OCI-LY7 (cell line): ENCODE results near the gene SLC24A4. TPM values are rescaled to one million over a fixed set of nuclear protein-coding genes. Genes with fewer than 3 reads are reported as not detected.

Source experiments
- BruUV-seq: library from RNA; stranded (reverse); fragments of 400-500 nt; replicated peaks from 2 replicates; lab custom pipeline; 2021; lab: Mats Ljungman, UMichigan
- CTCF ChIA-PET: fragments of 300-600 bp; sonication (Branson Sonifier 250); formaldehyde crosslinking; loops from one replicate; lab custom pipeline; 2022; ENCODE audit warnings: antibody characterized with exemption; ENCODE audit not compliant: unreplicated experiment; lab: Charles Lee
- POLR2A ChIA-PET: fragments of 300-600 bp; sonication (Branson Sonifier 250); formaldehyde crosslinking; loops from one replicate; lab custom pipeline; 2022; ENCODE audit warnings: antibody characterized with exemption; lab: Charles Lee
- DNase-seq: peaks from one replicate; pipeline ENCODE4 v3.0.0-alpha.2; 2015; ENCODE audit warnings: low spot score
- H2AFZ ChIP-seq: fragments of 200-600 bp; sonication (generic), shearing (Covaris generic); 2 replicates; pipeline ENCODE4 v1.6.1; 2014; ENCODE audit warnings: mild to moderate bottlenecking, antibody characterized with exemption, low read length, moderate library complexity
- H3K27ac ChIP-seq: fragments of 200-600 bp; sonication (generic); 2 replicates; pipeline ENCODE4 v1.5.1; 2014; ENCODE audit warnings: mixed run types, low read depth, mild to moderate bottlenecking, moderate library complexity, low read length, inconsistent platforms; ENCODE audit not compliant: poor library complexity, severe bottlenecking
- H3K36me3 ChIP-seq: fragments of 200-600 bp; sonication (generic); 2 replicates; pipeline ENCODE4 v1.6.1; 2014; ENCODE audit warnings: mild to moderate bottlenecking, antibody characterized with exemption, low read length, moderate library complexity, mixed read lengths; ENCODE audit not compliant: insufficient read depth
- H3K4me1 ChIP-seq: fragments of 200-600 bp; sonication (generic); 2 replicates; pipeline ENCODE4 v1.5.1; 2014; ENCODE audit warnings: mild to moderate bottlenecking, low read length; ENCODE audit not compliant: insufficient read depth, poor library complexity, severe bottlenecking
- H3K4me2 ChIP-seq: fragments of 200-600 bp; sonication (generic); 2 replicates; pipeline ENCODE4 v1.6.1; 2014; ENCODE audit warnings: mild to moderate bottlenecking, low read length
- H3K4me3 ChIP-seq: fragments of 200-600 bp; sonication (generic); 2 replicates; pipeline ENCODE4 v1.5.1; 2014; ENCODE audit warnings: mild to moderate bottlenecking, low read depth, low read length; ENCODE audit not compliant: poor library complexity, severe bottlenecking
- H3K79me2 ChIP-seq: fragments of 200-600 bp; sonication (generic); 2 replicates; pipeline ENCODE4 v1.6.1; 2016; ENCODE audit warnings: low read depth, mild to moderate bottlenecking, low read length, moderate library complexity, mixed read lengths; ENCODE audit not compliant: insufficient read depth
- H3K9me2 ChIP-seq: fragments of 200-600 bp; sonication (generic); 2 replicates; pipeline ENCODE4 v1.6.1; 2016; ENCODE audit warnings: mild to moderate bottlenecking, low read length, mixed read lengths; ENCODE audit not compliant: insufficient read depth
- H3K9me3 ChIP-seq: fragments of 200-600 bp; sonication (generic); 2 replicates; pipeline ENCODE4 v1.6.1; 2014; ENCODE audit warnings: mild to moderate bottlenecking, mixed run types, low read length, mixed read lengths
- H4K20me1 ChIP-seq: fragments of 200-600 bp; sonication (generic); 2 replicates; pipeline ENCODE4 v1.6.1; 2014; ENCODE audit warnings: mild to moderate bottlenecking, antibody characterized with exemption, low read length, moderate library complexity, mixed read lengths; ENCODE audit not compliant: insufficient read depth
- EZH2phosphoT487 ChIP-seq: fragments of 200-600 bp; sonication (generic); IDR thresholded peaks from 2 replicates; pipeline ENCODE4 v1.6.1; 2018; ENCODE audit warnings: low read depth, borderline replicate concordance, mild to moderate bottlenecking, mixed run types, antibody characterized with exemption, low read length, moderate library complexity, mixed read lengths
- intact Hi-C: fragments of 100-400 bp; cut with micrococcal nuclease; formaldehyde crosslinking; loops from one replicate; pipeline ENCODE4 v1.10.0; 2022; ENCODE audit not compliant: unreplicated experiment
- total RNA-seq, 2 experiments: library from RNA; depleted of rRNA in 1 of 2; stranded (reverse); fragments of >200 nt in 1 of 2; shearing (Covaris generic) in 1 of 2; gene quantifications; 2 replicates each; pipeline ENCODE4 v1.2.3, GENCODE V29; 2014 to 2022
- TF ChIP-seq, protein P1 (sequence below): fragments of 200-600 bp; sonication (generic); conservative IDR thresholded peaks from 2 replicates; pipeline ENCODE4 v1.5.1; 2014; ENCODE audit warnings: mild to moderate bottlenecking, antibody characterized with exemption, low read length, moderate library complexity, mixed read lengths

The SLC24A4 gene
- total RNA-seq, 2 experiments from 2014 or later: not detected

- CTCF ChIA-PET: no interaction called here
- no peak overlapping the region for H2AFZ ChIP-seq
- no peaks in the 10 kb centered on the region for H3K9me2 ChIP-seq
- peaks cover 17% of the 10 kb centered on the region for H3K4me1 ChIP-seq
- TF ChIP-seq EZH2phosphoT487: no peak
- TF ChIP-seq, protein P1, sequence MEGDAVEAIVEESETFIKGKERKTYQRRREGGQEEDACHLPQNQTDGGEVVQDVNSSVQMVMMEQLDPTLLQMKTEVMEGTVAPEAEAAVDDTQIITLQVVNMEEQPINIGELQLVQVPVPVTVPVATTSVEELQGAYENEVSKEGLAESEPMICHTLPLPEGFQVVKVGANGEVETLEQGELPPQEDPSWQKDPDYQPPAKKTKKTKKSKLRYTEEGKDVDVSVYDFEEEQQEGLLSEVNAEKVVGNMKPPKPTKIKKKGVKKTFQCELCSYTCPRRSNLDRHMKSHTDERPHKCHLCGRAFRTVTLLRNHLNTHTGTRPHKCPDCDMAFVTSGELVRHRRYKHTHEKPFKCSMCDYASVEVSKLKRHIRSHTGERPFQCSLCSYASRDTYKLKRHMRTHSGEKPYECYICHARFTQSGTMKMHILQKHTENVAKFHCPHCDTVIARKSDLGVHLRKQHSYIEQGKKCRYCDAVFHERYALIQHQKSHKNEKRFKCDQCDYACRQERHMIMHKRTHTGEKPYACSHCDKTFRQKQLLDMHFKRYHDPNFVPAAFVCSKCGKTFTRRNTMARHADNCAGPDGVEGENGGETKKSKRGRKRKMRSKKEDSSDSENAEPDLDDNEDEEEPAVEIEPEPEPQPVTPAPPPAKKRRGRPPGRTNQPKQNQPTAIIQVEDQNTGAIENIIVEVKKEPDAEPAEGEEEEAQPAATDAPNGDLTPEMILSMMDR: no peak
- no peaks in the 10 kb centered on the region for H4K20me1 ChIP-seq
- no peak overlapping the region for H3K4me2 ChIP-seq
- H3K9me3 ChIP-seq: no peaks in the 10 kb centered on the region
- intact Hi-C loops: no loop called here
- H3K36me3 ChIP-seq: no peaks in the 10 kb centered on the region
- no peaks in the 10 kb centered on the region for H3K79me2 ChIP-seq
- DNase-seq: peak; percentile 11
- POLR2A ChIA-PET: no interaction called here
- H3K4me3 ChIP-seq: no peak overlapping the region
- no peak overlapping the region for H3K27ac ChIP-seq
- BruUV-seq: no TSS peak
Measured at GRCh38 chr14:92389598-92390158, 66.7 kb downstream of the SLC24A4 start.

GRCh38 chr14:92391726-92392125, 68.8 kb downstream of the SLC24A4 start:
- H3K9me2 ChIP-seq: no peaks in the 10 kb centered on the region
- H3K36me3 ChIP-seq: no peaks in the 10 kb centered on the region
- no TSS peak for BruUV-seq
- CTCF ChIA-PET: no interaction called here
- no peak overlapping the region for H3K27ac ChIP-seq
- H3K4me2 ChIP-seq: no peak overlapping the region
- no peak overlapping the region for H3K4me3 ChIP-seq
- H3K4me1 ChIP-seq: peaks cover 12% of the 10 kb centered on the region
- no peaks in the 10 kb centered on the region for H3K79me2 ChIP-seq
- no peak overlapping the region for H2AFZ ChIP-seq
- no peak for DNase-seq
- POLR2A ChIA-PET: no interaction called here
- intact Hi-C loops: no loop called here
- H4K20me1 ChIP-seq: no peaks in the 10 kb centered on the region
- no peak for TF ChIP-seq EZH2phosphoT487
- TF ChIP-seq, protein P1: no peak
- H3K9me3 ChIP-seq: no peaks in the 10 kb centered on the region

GRCh38 chr14:92392711-92393110, 69.7 kb downstream of the SLC24A4 start:
- POLR2A ChIA-PET: no interaction called here
- no peaks in the 10 kb centered on the region for H3K9me2 ChIP-seq
- H3K4me2 ChIP-seq: no peak overlapping the region
- H3K36me3 ChIP-seq: no peaks in the 10 kb centered on the region
- no peaks in the 10 kb centered on the region for H3K9me3 ChIP-seq
- TF ChIP-seq, protein P1: no peak
- no peak for TF ChIP-seq EZH2phosphoT487
- H3K4me3 ChIP-seq: no peak overlapping the region
- DNase-seq: no peak
- no peaks in the 10 kb centered on the region for H3K79me2 ChIP-seq
- CTCF ChIA-PET: no interaction called here
- H2AFZ ChIP-seq: no peak overlapping the region
- no peaks in the 10 kb centered on the region for H4K20me1 ChIP-seq
- H3K27ac ChIP-seq: no peak overlapping the region
- no TSS peak for BruUV-seq
- intact Hi-C loops: no loop called here
- peaks cover 8% of the 10 kb centered on the region for H3K4me1 ChIP-seq
